ENCODE results near the gene RABL6. TPM values are rescaled to one million over a fixed set of nuclear protein-coding genes. Genes with fewer than 3 reads are reported as not detected.

The RABL6 gene
- total RNA-seq, 1 donor from 2014 or later, result 69.4 TPM

DNA sequence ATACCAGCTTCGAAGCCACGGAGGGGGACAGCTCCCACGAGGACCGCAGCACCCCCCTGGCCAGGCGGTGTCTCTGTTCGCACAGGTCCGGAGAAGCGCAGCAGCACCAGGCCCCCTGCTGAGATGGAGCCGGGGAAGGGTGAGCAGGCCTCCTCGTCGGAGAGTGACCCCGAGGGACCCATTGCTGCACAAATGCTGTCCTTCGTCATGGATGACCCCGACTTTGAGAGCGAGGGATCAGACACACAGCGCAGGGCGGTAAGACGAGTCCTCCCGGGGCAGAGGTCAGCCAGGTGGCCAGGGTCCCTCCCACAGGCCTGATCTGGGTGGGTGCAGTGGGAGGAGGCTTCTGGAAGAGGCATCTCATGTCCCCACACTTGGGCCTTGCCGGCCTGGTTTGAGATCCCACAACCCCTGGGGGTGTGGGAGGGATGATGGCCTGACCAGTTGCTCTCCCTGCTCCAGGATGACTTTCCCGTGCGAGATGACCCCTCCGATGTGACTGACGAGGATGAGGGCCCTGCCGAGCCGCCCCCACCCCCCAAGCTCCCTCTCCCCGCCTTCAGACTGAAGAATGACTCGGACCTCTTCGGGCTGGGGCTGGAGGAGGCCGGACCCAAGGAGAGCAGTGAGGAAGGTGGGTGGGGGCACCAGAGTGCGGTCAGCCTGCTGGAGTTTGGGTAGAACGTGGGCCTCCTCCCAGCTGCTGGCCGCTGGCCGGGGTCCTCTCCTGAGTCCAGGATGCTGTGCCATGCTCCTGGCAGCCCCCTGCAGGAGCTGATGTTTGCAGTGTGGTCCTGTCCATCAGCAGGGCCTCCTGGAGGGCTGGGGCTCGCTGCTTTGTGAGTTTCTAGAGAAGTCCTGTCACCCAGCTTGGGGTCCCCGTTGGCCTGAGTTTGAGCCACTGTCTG, 31.7 kb downstream of the RABL6 start:
- H3K4me3 ChIP-seq (ENCODE audit: insufficient read depth, low read depth, low read length), result no peak overlapping the region
- no peaks in the 10 kb centered on the region for H3K27me3 ChIP-seq (ENCODE audit: insufficient read depth, low read length)
- H3K79me2 ChIP-seq (ENCODE audit: insufficient read depth, low read length), result no peaks in the 10 kb centered on the region
- peaks cover 12% of the 10 kb centered on the region for H3K4me1 Mint-ChIP-seq (ENCODE audit: low read depth, unreplicated experiment)
- H2AFZ ChIP-seq (ENCODE audit: low read depth, low read length), result no peak overlapping the region
- TF ChIP-seq, protein P1, sequence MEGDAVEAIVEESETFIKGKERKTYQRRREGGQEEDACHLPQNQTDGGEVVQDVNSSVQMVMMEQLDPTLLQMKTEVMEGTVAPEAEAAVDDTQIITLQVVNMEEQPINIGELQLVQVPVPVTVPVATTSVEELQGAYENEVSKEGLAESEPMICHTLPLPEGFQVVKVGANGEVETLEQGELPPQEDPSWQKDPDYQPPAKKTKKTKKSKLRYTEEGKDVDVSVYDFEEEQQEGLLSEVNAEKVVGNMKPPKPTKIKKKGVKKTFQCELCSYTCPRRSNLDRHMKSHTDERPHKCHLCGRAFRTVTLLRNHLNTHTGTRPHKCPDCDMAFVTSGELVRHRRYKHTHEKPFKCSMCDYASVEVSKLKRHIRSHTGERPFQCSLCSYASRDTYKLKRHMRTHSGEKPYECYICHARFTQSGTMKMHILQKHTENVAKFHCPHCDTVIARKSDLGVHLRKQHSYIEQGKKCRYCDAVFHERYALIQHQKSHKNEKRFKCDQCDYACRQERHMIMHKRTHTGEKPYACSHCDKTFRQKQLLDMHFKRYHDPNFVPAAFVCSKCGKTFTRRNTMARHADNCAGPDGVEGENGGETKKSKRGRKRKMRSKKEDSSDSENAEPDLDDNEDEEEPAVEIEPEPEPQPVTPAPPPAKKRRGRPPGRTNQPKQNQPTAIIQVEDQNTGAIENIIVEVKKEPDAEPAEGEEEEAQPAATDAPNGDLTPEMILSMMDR (IDR thresholded peaks at IDR 0.05; ENCODE audit: insufficient read depth, low read depth, low read length), result no peak
- no peak overlapping the region for H3K4me2 ChIP-seq (ENCODE audit: low read length)
- H3K4me3 Mint-ChIP-seq (ENCODE audit: unreplicated experiment), result no peak overlapping the region
- no peak overlapping the region for H3K27ac ChIP-seq (ENCODE audit: low read depth, low read length)
- no peak overlapping the region for H3K27ac Mint-ChIP-seq (ENCODE audit: unreplicated experiment)
- no peaks in the 10 kb centered on the region for H3K9me3 ChIP-seq (ENCODE audit: insufficient read depth, low read depth, low read length)
- DNase-seq (ENCODE audit: low read depth), result no peak
- FAIRE-seq, result no peak
- no peaks in the 10 kb centered on the region for H3K36me3 ChIP-seq (ENCODE audit: insufficient read depth, low read length)
- H3K4me1 ChIP-seq (ENCODE audit: insufficient read depth, low read length), result peaks cover 13% of the 10 kb centered on the region
- no peaks in the 10 kb centered on the region for H3K36me3 Mint-ChIP-seq (ENCODE audit: low read depth, unreplicated experiment)
- H3K9ac ChIP-seq (ENCODE audit: low read length), result no peak overlapping the region
- H4K20me1 ChIP-seq (ENCODE audit: insufficient read depth, low read length), result peaks cover 15% of the 10 kb centered on the region
- H3K9me3 Mint-ChIP-seq (ENCODE audit: unreplicated experiment), result no peaks in the 10 kb centered on the region
- no peaks in the 10 kb centered on the region for H3K27me3 Mint-ChIP-seq (ENCODE audit: low read depth, unreplicated experiment)

DNA sequence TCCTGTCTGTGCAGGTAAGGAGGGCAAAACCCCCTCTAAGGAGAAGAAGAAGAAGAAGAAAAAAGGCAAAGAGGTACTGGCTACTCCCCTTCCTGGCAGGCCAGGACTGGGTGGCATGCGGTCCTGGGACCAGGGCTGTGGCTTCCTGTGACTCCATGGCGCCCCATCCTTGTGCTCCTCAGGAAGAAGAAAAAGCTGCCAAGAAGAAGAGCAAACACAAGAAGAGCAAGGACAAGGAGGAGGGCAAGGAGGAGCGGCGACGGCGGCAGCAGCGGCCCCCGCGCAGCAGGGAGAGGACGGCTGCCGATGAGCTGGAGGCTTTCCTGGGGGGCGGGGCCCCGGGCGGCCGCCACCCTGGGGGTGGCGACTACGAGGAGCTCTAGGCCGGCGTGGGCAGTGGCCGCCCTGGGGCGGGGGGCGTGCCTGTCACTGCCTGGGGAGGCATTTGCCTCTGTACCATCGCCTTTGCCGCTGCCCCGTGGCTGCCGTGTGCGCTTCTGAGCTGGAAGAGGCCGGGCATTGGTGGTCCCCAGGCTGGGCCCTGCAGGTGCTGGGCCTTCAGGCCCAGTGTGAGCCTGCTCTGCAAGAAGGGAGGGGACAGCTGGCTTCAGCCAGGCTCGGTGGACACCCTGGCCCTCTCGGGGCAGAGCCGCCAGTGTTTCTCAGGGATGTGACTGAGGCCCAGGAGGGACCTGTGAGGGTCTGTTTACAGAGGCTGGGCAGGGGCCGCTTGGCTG, 32.6 kb downstream of the RABL6 start:
- Mint-ChIP-seq H3K9me3 (ENCODE audit: unreplicated experiment) (no peaks in the 10 kb centered on the region), H3K27me3 (ENCODE audit: low read depth, unreplicated experiment) (no peaks in the 10 kb centered on the region), H3K4me3 (ENCODE audit: unreplicated experiment) (peak overlapping the region; percentile 74), H3K36me3 (ENCODE audit: low read depth, unreplicated experiment) (no peaks in the 10 kb centered on the region), H3K27ac (ENCODE audit: unreplicated experiment) (no peak overlapping the region), H3K4me1 (ENCODE audit: low read depth, unreplicated experiment) (peaks cover 12% of the 10 kb centered on the region)
- DNase-seq (ENCODE audit: low read depth) (no peak), FAIRE-seq (no peak)
- no peaks in the 10 kb centered on the region for H3K27me3 ChIP-seq (ENCODE audit: insufficient read depth, low read length)
- peaks cover 13% of the 10 kb centered on the region for H3K4me1 ChIP-seq (ENCODE audit: insufficient read depth, low read length)
- no peak overlapping the region for H3K4me2 ChIP-seq (ENCODE audit: low read length)
- no peak for TF ChIP-seq EZH2 (IDR thresholded peaks at IDR 0.05; ENCODE audit: insufficient read depth, low read length)
- TF ChIP-seq, protein P1 (IDR thresholded peaks at IDR 0.05; ENCODE audit: insufficient read depth, low read depth, low read length), result no peak
- no peak overlapping the region for H3K9ac ChIP-seq (ENCODE audit: low read length)
- H3K79me2 ChIP-seq (ENCODE audit: insufficient read depth, low read length), result no peaks in the 10 kb centered on the region
- no peaks in the 10 kb centered on the region for H3K36me3 ChIP-seq (ENCODE audit: insufficient read depth, low read length)
- peaks cover 2% of the 10 kb centered on the region for H3K9me3 ChIP-seq (ENCODE audit: insufficient read depth, low read depth, low read length)
- no peak overlapping the region for H3K27ac ChIP-seq (ENCODE audit: low read depth, low read length)
- no peak overlapping the region for H3K4me3 ChIP-seq (ENCODE audit: insufficient read depth, low read depth, low read length)
- H2AFZ ChIP-seq (ENCODE audit: low read depth, low read length), result no peak overlapping the region
- peaks cover 15% of the 10 kb centered on the region for H4K20me1 ChIP-seq (ENCODE audit: insufficient read depth, low read length)
